Pulmonary artery endothelial cell (primary cell): ENCODE results near the gene BEST3. TPM values are rescaled to one million over a fixed set of nuclear protein-coding genes. Genes with fewer than 3 reads are reported as not detected.
A peak's percentile ranks its signal among the peaks of the same experiment; 100 is the strongest.
"Not testable (repeated sequence)": the region's sequence is repeated elsewhere in the genome, so short reads cannot be mapped to it uniquely, and the experiment has no call there.

ENCODE experiments used
- DNase-seq: peaks from one replicate; pipeline ENCODE4 v3.0.0-alpha.2; 2011; ENCODE audit warnings: low read depth, low spot score
- total RNA-seq: library from RNA; depleted of rRNA; stranded (reverse); fragments of >200 nt; gene quantifications from 2 replicates; pipeline ENCODE4 v1.2.3, GENCODE V29; 2014

Gene BEST3
- total RNA-seq, 1 donor from 2014 or later, result 0.07 TPM

GRCh38 chr12:69649529-69649928 is 49.6 kb downstream of the BEST3 start:
- DNase-seq, result no peak

DNA sequence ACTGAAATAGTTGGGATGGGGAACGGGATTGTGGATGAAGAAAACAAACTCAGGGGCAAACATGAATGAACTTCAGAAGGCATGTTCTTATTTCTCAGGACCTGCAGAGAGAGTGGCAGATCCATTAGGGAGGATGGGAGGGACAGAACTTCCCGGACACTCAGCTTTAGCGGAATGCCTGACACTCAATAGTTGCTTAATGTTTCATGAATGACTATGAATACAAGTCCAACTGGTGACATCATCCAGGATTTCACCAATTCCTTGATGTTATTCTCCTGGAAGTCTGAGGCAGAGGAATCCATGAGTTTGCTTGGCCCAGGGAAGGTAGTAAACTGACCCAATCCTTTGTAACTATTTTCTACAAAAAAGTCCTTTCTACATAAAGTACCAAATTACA is 50.6 kb downstream of the BEST3 start:
- no peak for DNase-seq

DNA sequence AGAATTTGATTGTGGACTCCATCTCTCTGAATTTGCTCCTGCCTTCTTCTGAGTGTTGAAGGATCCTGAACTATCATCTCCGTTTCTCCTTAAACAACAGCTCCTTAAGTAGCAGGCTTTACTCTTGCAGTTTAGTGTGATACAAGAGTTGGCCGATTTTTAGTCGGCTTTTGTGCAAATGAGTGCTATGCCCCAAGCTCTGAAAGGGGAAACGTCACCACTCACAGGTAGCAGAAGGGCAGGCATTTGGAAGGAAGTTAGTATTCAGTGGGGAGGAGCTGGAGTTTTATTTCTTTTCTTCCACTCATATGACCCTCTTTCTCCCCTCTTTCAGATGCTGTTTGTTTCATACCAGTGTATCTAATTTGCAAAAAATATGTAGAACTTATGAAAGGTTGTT is 51.9 kb downstream of the BEST3 start:
- no peak for DNase-seq

GRCh38 chr12:69645031-69645430 is 54.1 kb downstream of the BEST3 start:
- no peak for DNase-seq

GRCh38 chr12:69644511-69644910 is 54.6 kb downstream of the BEST3 start:
- DNase-seq, result no peak

GRCh38 chr12:69642531-69642930 is 56.6 kb downstream of the BEST3 start:
- DNase-seq, result no peak

DNA sequence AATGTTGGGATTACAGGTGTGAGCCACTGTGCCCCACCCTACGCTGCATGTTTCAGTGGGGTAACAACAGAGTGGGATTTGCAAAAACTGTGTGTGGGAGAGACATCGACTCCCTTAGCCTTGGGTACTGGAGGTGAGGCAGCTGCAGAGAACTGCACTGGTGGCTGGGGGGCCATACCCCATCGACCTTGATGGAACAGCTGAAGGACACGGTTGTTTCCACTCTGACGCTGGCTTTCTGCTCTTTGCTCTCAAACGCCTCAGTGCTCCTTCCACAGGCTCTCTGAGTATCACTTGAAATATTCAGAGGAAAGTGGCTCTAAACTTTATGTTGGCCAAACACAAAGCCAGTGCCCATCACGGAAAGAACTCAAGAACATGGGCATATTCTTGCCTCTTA is 57.6 kb downstream of the BEST3 start:
- DNase-seq, result no peak

- peak; percentile 32 for DNase-seq
Observed at GRCh38 chr12:69639400-69640016, 59.6 kb downstream of the BEST3 start.

- DNase-seq, result no peak
Observed at GRCh38 chr12:69633061-69633460, 66.0 kb downstream of the BEST3 start.

DNA sequence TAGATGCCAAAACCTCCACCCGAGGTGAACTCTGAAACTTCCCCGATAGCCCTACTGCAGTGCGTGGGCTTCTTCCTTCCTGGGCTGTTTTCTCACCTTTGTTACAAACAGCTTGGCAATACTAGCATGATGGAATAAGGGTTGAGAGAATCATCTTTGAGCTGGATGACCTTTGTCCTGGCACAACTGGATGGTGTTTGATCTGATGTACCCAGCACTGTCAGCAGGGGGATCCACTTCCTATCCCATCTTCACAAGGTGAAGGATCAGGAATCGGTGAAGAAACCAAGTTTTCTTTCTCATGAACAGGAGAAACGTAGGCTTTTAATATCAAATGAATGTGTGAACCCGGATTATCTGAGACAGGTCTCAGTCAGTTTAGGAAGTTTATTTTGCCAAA is 68.9 kb downstream of the BEST3 start:
- DNase-seq, result no peak

- no peak for DNase-seq
Observed at GRCh38 chr12:69627501-69627900, 71.6 kb downstream of the BEST3 start.

- DNase-seq, result no peak
Observed at GRCh38 chr12:69623970-69624369, 75.1 kb downstream of the BEST3 start.

DNA sequence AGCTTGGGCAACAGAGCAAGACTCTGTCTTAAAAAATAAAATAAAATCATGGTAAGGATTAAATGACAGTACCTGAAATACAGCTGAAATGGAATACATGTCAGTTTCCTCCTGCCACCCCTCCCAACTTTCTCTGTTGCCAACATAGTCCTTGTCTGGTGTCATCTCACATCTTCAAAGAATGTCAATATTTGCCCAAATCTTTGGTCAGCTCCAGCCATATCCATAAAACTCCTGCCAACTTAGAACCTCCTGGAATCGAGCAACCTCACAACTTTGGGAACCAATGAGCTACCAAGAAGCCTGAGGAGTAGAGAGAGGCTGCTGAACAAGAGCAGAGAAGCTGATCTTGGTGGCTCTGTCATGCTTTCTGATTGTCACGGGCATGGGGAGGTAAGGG is 77.6 kb downstream of the BEST3 start:
- DNase-seq, result no peak

GRCh38 chr12:69620921-69621320 is 78.2 kb downstream of the BEST3 start:
- DNase-seq, result no peak

- DNase-seq, result no peak
Observed at GRCh38 chr12:69620077-69620476, 79.0 kb downstream of the BEST3 start.

GRCh38 chr12:69619050-69619449 is 80.1 kb downstream of the BEST3 start:
- DNase-seq, result no peak

- no peak for DNase-seq
Observed at GRCh38 chr12:69616025-69616424, 83.1 kb downstream of the BEST3 start.

GRCh38 chr12:69613351-69613750 is 85.8 kb downstream of the BEST3 start:
- DNase-seq, result no peak

DNA sequence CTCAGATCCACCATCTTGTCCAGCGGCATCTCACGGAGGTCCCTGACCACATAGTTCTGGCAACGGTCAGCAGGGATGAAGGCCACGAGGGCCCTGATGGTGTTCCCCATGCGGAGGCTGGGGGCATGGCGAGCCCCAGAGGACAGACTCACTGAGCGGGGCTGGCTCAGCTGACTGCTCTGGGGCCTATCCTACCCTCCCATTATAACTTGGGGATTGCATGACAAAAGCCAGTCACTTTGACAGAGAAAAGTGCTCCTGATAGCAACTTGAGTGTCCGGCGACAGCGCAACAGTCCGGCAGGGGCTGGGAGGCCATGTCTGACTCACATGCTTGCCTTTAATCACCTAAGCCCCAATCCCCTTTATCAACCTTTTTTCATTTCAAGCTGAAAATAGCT is 88.4 kb downstream of the BEST3 start, which contains the start of gene LRRC10:
Gene LRRC10, minus strand, starts transcription at position 179 of the 400 bp plus-strand sequence. Its CDS starts 69 bp downstream, at position 110.
- DNase-seq, result no peak

DNA sequence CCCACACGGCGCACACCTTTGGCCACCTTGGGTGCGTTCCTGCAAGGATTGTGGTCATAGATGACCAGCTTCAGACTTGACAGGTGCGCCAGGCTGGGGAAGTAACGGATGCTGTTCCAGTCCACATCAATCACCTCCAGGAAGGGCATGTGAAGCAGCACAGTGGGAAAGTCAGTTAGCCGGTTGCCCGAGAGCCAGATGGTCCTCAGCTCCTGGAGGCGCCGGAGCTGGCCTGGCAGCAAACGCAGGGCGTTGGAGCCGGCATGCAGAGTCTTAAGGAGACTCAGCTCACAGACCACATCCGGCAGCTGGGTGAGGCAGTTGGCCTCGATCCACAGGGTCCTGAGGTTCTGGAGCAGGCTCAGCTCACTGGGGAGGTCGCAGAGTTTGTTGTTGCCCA is 89.0 kb downstream of the BEST3 start:
- no peak for DNase-seq

- DNase-seq, result no peak
Observed at GRCh38 chr12:69608114-69608513, 91.0 kb downstream of the BEST3 start.

DNA sequence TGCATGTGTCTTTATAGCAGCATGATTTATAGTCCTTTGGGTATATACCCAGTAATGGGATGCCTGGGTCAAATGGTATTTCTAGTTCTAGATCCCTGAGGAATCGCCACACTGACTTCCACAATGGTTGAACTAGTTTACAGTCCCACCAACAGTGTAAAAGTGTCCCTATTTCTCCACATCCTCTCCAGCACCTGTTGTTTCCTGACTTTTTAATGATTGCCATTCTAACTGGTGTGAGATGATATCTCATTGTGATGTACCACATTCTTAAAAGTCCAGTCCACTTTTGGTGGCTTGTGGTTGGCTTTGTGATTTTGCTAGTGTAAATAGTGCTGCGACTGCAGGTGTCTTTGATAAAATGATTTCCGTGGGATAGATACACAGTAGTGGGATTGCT is 94.8 kb downstream of the BEST3 start:
- DNase-seq, result not testable (repeated sequence)
